Keratinocyte (primary cell): Measurements from ENCODE around the gene TRPC4.

Source experiments
- EZH2 ChIP-seq: IDR thresholded peaks from one replicate; pipeline ENCODE4 v1.6.1; 2012; ENCODE audit warnings: inconsistent platforms, mild to moderate bottlenecking, low read length, moderate library complexity
- TF ChIP-seq, protein P1 (sequence below), 3 experiments: IDR thresholded peaks in 1 of 3; conservative IDR thresholded peaks in 1 of 3; optimal IDR thresholded peaks in 1 of 3; 2 replicates in 2 of 3; 3 replicates in 1 of 3; pipeline versions ENCODE3 to v1.5.1; 2011; ENCODE audit warnings: low read length in 3 of 3, mild to moderate bottlenecking in 3 of 3, moderate library complexity in 2 of 3, control low read depth in 1 of 3, inconsistent platforms in 1 of 3; ENCODE audit not compliant: insufficient read depth in 2 of 3; ENCODE audit errors: extremely low read depth in 1 of 3

DNA sequence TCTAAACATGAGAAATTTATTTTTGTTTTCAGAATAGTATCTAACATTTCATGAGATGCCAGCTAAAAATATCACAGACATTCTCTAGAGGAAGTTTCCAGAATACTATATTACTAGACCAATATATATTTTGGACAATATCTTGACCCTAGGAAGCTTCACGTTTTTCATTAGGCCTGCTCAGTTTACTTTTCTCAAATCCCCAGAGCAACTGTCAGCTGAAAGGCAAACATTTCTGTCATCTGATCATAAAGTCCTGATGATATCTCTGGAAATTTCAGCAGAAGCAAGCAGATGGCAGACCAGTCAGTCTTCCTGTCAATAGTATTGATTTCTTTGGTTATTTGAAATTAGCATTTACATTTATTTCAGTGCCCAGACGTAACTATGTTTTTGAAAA, 275.0 kb downstream of the TRPC4 start:
- no peak for TF ChIP-seq EZH2
- TF ChIP-seq, protein P1, sequence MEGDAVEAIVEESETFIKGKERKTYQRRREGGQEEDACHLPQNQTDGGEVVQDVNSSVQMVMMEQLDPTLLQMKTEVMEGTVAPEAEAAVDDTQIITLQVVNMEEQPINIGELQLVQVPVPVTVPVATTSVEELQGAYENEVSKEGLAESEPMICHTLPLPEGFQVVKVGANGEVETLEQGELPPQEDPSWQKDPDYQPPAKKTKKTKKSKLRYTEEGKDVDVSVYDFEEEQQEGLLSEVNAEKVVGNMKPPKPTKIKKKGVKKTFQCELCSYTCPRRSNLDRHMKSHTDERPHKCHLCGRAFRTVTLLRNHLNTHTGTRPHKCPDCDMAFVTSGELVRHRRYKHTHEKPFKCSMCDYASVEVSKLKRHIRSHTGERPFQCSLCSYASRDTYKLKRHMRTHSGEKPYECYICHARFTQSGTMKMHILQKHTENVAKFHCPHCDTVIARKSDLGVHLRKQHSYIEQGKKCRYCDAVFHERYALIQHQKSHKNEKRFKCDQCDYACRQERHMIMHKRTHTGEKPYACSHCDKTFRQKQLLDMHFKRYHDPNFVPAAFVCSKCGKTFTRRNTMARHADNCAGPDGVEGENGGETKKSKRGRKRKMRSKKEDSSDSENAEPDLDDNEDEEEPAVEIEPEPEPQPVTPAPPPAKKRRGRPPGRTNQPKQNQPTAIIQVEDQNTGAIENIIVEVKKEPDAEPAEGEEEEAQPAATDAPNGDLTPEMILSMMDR (optimal IDR thresholded peaks at IDR 0.05 in 1 of 3, IDR thresholded peaks at IDR 0.05 in 1 of 3, conservative IDR thresholded peaks at IDR 0.05 in 1 of 3; ENCODE audit: extremely low read depth in 1 of 3, insufficient read depth in 2 of 3, low read length in 3 of 3) = no peak
